ENCODE results near the gene CPLX4. TPM values are rescaled to one million over a fixed set of nuclear protein-coding genes. Genes with fewer than 3 reads are reported as not detected.

The CPLX4 gene
- total RNA-seq, 2 donors from 2014 or later = not detected

DNA sequence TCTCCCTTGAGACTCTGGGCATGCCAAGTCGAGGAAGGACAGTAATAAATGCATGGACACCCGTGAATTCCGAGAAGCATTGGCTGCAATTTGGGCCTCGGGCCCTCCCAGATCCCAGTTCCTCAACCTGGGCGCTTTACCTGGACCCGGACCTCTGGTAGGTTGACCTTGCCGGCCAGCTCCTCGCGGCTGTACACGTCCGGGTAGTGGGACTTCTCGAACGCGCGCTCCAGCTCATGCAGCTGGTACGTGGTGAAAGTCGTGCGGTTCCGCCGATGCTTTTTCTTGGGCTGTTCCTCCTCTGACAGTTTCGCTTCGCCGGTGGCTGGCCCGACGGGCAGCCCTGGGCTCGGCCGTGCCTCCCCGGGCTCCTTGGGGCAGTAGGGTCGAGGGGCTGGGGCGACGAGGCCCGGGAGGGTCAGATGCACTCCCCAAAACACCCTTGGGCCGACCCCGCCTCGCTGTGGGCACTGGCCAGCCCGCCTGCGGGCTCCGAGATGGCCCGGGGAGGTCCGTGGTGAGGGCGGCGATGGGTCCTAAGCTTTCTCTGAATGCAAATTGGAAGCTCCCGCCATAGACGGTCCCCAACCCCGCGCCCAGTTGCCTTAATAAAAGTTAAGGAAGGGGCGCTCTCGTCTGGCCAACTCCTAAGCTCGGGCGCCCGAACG, 46.1 kb downstream of the CPLX4 start:
- Mint-ChIP-seq H3K4me1 (ENCODE audit: low read depth in 2 of 2) (peaks cover 6 to 11% of the 10 kb centered on the region in 2 donors), H3K9me3 (no peaks in the 10 kb centered on the region), H3K27ac (no peak overlapping the region), H3K27me3 (peaks cover 63 to 75% of the 10 kb centered on the region in 2 donors), H3K36me3 (peaks cover 6% of the 10 kb centered on the region), H3K4me3 (no peak overlapping the region)
- no peak for DNase-seq (ENCODE audit: low spot score)
- no peak for ATAC-seq

DNA sequence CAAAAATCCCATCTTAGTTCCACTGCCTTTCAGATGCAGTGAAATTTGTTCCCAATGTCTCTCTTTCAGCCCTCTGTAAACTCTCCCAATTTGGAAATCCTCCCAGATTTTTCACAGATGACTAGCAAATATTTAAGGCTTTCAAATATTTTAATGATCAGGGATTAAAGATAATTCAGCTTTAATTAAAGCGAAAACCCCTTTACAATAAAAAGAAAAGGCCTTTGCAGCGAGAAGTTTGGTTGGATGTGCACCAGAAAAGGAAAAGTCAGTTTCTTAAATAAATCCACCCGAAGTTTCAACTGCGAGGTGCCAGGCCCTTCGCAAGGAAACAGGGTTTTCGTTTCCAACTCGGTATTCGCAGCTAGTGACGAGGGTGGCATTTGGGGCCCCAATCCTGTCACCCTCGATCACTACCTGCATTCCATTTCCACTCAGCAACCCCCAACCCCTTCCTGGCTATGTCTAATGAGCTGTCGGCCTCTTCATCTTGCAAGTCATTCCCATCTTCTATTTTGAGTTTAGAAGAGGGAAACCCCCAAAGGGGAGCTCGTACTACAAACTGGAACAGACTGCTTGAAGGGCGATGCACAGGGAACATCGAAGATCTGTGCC, 46.7 kb downstream of the CPLX4 start:
- peaks cover 6 to 11% of the 10 kb centered on the region in 2 donors for H3K4me1 Mint-ChIP-seq (ENCODE audit: low read depth in 2 of 2)
- H3K36me3 Mint-ChIP-seq = peaks cover 6% of the 10 kb centered on the region
- H3K27me3 Mint-ChIP-seq = peaks cover 65 to 78% of the 10 kb centered on the region in 2 donors
- no peak overlapping the region for H3K4me3 Mint-ChIP-seq
- ATAC-seq (no peak), DNase-seq (ENCODE audit: low spot score) (no peak)
- H3K27ac Mint-ChIP-seq = no peak overlapping the region
- H3K9me3 Mint-ChIP-seq = no peaks in the 10 kb centered on the region

DNA sequence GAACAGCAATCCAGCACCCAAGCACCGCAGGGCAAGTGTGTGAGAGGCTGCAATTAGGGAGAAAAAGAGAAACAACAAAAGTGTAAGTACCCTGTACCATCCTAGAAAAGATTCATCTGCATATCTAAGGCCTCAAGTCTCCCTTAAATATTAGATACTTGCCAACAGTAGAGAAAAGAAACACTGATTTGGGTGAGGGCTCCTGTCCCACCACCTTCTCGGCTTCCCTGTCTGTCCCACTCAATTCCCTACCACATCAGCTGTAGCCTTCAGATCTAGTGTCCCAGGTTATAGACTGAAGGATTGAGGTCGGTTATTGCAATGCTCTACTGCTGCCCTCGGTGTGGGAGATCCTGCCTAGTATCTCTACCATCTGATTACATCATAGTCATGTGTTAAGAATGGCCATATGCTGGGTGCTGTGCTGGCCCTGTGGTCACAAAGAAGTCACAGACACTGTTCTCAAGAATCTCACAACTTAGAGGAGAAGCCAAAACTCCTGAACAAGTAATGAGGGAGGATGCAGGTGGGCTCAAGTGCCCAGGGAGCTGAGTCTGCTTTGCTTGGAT, 47.7 kb downstream of the CPLX4 start:
- Mint-ChIP-seq H3K27me3 (peaks cover 67 to 78% of the 10 kb centered on the region in 2 donors), H3K27ac (no peak overlapping the region), H3K9me3 (no peaks in the 10 kb centered on the region), H3K36me3 (peaks cover 6% of the 10 kb centered on the region), H3K4me1 (ENCODE audit: low read depth in 2 of 2) (peaks cover 6 to 11% of the 10 kb centered on the region in 2 donors), H3K4me3 (no peak overlapping the region)
- ATAC-seq (no peak), DNase-seq (ENCODE audit: low spot score) (no peak)

DNA sequence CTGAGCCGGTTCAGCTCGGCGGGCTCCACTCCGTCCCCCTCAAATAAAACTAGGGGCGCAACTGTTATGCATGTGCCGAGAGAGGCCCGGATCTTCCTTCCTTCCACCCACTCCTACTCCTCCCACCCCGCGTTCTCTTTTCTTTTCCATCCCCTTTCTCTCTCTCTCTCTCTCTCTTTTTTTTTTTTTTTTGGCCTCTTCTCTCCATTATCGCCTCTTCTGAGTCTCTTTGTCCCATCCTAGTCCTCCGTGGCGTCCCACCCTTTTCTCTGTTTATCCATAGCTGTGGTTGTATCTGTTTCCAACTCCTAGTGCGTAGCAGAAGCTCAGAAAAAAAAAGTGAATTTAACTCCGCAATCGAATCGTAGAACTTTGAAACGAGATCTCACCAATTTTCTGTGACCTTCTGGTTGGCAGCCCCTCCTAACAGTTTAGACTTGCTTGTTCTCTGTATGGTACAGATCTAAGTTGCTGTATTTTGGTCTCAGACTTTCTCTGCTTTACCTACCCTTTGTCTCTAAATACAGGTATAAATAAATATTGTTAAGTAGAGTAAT, 48.8 kb downstream of the CPLX4 start:
- Mint-ChIP-seq H3K36me3 (peaks cover 6% of the 10 kb centered on the region), H3K9me3 (no peaks in the 10 kb centered on the region), H3K27ac (no peak overlapping the region), H3K4me1 (ENCODE audit: low read depth in 2 of 2) (peaks cover 6 to 10% of the 10 kb centered on the region in 2 donors), H3K27me3 (peaks cover 61 to 67% of the 10 kb centered on the region in 2 donors), H3K4me3 (peak overlapping the region; percentile 67)
- no peak for ATAC-seq
- DNase-seq (ENCODE audit: low spot score) = no peak

DNA sequence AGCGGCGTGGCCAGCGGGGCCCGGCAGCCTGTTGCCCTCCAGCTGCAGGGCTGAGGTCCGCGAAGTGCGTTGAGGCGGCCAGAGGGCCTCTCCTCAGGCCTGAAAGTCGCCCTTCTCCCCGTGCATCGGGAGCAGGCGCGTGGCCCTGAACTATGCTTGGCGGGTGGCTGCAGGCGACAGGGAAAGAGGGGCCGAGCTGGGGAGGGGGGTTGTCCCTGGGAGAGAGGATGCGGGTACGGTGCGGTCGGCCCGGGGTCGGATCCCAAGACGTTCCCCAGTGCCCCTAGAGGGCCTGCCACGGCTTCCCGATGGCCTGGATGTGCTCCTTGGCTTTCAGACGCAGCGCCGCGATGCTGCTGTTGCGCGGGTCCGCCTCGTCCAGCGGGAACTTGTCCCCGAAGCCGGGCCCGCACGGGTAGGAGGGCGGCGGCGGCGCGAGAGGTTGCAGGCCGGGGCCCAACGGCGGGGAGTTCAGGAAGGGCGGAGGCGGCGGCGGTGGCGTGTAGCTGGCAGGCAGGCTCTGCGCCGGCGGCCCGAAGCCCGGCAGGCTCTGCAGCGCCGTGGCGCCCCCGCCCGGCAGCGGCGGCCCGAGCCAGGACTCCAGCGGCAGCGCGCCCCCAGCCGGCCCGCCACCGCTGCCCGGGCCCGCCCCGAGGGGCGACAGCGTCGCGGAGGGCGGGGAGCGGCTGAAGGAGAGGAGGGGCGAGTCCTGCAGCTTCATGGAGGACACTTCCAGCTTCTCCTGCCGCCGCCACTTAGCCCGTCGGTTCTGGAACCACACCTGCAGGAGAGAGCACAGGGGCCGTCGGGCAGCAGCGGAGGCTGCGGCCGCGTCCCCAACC, 49.5 kb downstream of the CPLX4 start:
- Mint-ChIP-seq H3K9me3 (no peaks in the 10 kb centered on the region), H3K4me3 (peak overlapping the region; percentile 67), H3K27ac (no peak overlapping the region), H3K36me3 (peaks cover 6% of the 10 kb centered on the region), H3K27me3 (peaks cover 56 to 63% of the 10 kb centered on the region in 2 donors), H3K4me1 (ENCODE audit: low read depth in 2 of 2) (peaks cover 6 to 8% of the 10 kb centered on the region in 2 donors)
- no peak for DNase-seq (ENCODE audit: low spot score)
- peak; percentile 45 to 73 for ATAC-seq

DNA sequence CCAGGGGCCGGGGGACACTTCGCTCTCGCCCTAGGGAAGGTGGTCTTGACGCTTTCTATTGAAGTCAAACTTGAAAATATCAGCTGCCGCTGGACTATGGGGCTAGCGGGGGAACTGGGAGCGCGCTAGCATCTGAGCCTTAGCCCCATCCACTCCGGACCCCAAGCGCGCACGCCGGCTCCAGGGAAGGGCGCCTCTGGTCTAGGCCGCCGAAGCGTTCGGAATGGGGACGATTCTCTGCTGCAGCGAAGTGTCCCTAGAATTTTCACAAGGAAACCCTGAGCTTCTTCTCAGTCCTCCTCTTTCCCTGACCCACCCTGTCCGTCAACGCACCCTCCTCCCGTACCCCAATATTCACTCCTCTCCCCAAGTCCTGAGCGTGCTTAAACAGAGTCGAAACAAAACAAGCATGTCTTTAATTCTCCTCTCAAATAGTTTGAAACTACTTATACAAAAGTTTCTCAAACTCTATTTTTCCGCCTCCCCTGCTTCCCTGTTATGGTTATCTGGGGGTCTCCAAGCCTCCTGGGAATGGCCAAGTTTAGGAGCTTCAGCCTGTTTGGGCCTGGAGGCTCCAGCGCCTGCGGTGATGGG, 50.2 kb downstream of the CPLX4 start:
- no peak for ATAC-seq
- H3K27me3 Mint-ChIP-seq = peaks cover 58 to 65% of the 10 kb centered on the region in 2 donors
- peaks cover 6% of the 10 kb centered on the region for H3K36me3 Mint-ChIP-seq
- no peak overlapping the region for H3K4me3 Mint-ChIP-seq
- H3K27ac Mint-ChIP-seq = no peak overlapping the region
- DNase-seq (ENCODE audit: low spot score) = no peak
- H3K9me3 Mint-ChIP-seq = no peaks in the 10 kb centered on the region
- peaks cover 6 to 8% of the 10 kb centered on the region in 2 donors for H3K4me1 Mint-ChIP-seq (ENCODE audit: low read depth in 2 of 2)

DNA sequence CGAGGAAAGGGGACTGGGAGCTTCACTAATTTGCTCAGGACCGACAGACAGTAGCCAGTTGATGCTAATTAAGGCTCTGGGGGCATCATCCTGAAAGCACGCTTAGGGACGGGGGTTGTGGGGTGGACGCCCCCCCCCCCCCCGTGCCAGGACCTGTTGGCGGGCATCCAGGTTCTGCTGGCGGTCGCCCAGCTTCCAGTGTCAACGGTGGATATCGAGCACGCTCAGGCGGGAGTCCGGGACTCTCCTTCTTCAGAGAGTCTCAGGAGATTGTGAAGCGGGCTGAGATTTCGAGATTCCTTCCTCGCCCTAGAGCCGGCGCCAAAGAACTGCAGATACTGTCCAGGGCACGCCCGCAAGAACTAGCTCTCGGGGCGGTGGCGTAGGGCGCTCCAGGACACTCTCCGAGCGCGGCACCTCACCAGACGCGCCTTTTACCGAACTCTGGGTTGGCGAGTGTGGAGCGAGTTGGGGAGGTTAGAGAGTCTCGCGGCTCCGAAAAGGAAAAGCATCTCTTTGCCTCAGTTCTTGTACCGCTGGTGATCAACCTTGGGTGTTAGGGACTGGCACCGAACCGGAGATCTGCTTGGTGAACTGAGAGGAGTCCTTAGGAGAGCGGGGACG, 50.8 kb downstream of the CPLX4 start:
- Mint-ChIP-seq H3K27me3 (peaks cover 60 to 70% of the 10 kb centered on the region in 2 donors), H3K36me3 (peaks cover 6% of the 10 kb centered on the region), H3K4me1 (ENCODE audit: low read depth in 2 of 2) (peaks cover 6 to 8% of the 10 kb centered on the region in 2 donors), H3K27ac (no peak overlapping the region), H3K4me3 (no peak overlapping the region), H3K9me3 (no peaks in the 10 kb centered on the region)
- ATAC-seq (no peak), DNase-seq (ENCODE audit: low spot score) (no peak)

DNA sequence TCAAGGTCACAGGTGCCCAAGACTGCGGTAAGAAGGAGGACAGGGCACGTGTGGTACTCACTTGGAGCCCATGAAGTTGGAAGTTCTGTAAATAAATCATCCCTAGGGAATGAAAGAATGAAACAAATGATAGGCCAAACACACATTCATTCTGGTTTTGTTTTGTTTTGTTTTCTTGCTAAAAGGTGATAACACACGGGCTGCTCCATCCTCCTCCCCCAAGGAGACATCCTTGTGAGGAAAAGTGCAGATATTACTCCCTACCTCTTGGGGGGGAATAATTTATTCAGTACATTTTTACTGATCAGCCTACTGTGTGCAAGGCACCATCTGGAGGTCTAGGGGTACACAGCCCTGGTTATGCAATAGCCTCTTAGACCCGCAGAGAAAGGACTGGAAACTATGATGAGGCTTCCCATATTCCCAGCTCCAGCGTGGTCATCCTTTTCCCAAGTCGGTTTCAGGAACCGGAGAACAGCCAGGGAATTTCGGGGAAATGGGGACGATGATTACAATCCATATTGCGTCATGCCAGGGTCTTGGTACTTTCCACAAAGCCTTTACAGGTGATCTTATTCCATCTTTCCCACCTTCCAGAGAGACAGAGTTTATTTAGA, 51.5 kb downstream of the CPLX4 start:
- Mint-ChIP-seq H3K4me1 (ENCODE audit: low read depth in 2 of 2) (peaks cover 6 to 8% of the 10 kb centered on the region in 2 donors), H3K4me3 (no peak overlapping the region), H3K9me3 (no peaks in the 10 kb centered on the region), H3K36me3 (peaks cover 6% of the 10 kb centered on the region), H3K27ac (no peak overlapping the region), H3K27me3 (peaks cover 59 to 69% of the 10 kb centered on the region in 2 donors)
- DNase-seq (ENCODE audit: low spot score) (no peak), ATAC-seq (no peak)

DNA sequence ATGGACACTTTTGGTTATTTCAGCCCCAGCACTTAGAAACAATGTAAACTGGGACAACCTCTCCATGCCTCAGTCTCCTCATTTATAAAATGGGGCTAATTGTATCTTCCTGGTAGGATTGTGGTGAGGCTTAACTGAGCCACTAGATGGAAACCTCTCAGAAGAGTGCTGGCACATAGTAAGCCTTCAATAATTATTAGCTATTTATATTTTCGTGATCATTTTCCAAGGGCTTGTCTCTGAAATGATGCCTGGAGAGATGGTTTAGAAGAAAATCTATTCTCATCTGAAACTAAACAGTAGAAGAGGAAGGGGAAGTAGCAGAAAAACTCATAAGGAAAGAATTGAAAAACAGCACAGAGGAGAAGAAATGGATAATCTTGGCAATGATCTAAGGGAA, 52.0 kb downstream of the CPLX4 start:
- ATAC-seq (no peak), DNase-seq (ENCODE audit: low spot score) (no peak)
- Mint-ChIP-seq H3K9me3 (no peaks in the 10 kb centered on the region), H3K4me3 (peak overlapping the region; percentile 2), H3K27ac (no peak overlapping the region), H3K4me1 (ENCODE audit: low read depth in 2 of 2) (peaks cover 6 to 8% of the 10 kb centered on the region in 2 donors), H3K27me3 (peaks cover 54 to 65% of the 10 kb centered on the region in 2 donors), H3K36me3 (peaks cover 6% of the 10 kb centered on the region)

DNA sequence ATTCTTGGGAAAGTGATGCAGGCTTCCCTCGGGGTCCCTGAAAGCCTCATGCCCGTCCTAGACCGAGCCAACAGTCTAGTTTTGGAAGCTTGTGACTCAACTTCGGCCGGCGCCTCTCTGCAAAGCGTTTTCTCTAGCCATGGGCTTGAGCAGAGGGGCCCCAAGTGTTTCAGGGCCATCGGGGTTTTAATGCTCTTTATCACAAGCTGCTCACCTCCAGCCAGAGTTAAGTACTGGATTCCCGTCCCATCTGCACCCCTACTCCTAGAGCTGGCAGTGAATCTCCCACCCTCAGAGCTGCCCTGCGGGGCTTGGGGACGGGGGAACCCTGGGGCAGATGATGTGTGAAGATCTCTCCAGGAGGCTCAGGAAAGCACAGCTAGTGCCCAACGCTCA, 52.5 kb downstream of the CPLX4 start:
- Mint-ChIP-seq H3K4me1 (ENCODE audit: low read depth in 2 of 2) (peaks cover 6 to 8% of the 10 kb centered on the region in 2 donors), H3K27me3 (peaks cover 49 to 65% of the 10 kb centered on the region in 2 donors), H3K9me3 (no peaks in the 10 kb centered on the region), H3K36me3 (peaks cover 6% of the 10 kb centered on the region), H3K27ac (no peak overlapping the region), H3K4me3 (peak overlapping the region; percentile 2)
- DNase-seq (ENCODE audit: low spot score) (no peak), ATAC-seq (no peak)

DNA sequence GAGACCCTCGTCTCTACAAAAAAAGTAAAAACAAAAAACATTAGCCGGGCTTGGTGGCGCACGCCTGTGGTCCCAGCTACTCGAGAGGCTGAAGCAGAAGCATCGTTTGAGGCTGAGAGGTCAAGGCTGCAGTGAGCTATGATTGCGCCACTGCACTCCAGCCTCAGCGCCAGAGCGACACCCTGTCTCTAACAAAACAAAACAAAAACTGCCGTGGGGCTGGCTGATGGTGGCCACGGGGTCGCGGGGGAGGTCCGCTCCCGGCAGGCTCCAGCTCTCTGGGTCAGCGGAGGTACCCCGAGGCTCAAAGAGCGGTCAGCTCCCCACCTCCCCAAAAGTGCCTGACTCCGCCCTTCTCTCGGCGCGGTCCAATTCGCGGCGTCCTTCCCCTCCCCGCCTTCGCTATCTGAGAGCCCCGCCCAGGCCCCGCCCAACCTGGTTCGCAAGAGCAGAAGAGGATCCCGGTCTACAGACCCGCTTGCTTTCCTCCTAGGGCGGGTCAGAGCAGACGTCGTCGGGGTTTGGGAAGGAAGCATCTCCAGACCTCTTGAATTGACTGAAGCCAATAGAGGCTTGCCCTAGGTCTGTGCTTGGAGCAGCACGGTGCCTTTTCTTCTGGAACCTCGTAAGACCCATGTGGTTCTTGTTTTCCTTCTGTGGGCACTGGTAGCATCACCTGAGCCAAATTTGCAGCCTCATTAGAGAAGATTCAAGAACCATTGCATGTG, 53.0 kb downstream of the CPLX4 start:
- Mint-ChIP-seq H3K27me3 (peaks cover 48 to 65% of the 10 kb centered on the region in 2 donors), H3K27ac (no peak overlapping the region), H3K36me3 (peaks cover 6% of the 10 kb centered on the region), H3K4me1 (ENCODE audit: low read depth in 2 of 2) (peaks cover 6 to 8% of the 10 kb centered on the region in 2 donors), H3K4me3 (peak overlapping the region; percentile 15), H3K9me3 (no peaks in the 10 kb centered on the region)
- DNase-seq (ENCODE audit: low spot score) (no peak), ATAC-seq (peak; percentile 43 to 56)

DNA sequence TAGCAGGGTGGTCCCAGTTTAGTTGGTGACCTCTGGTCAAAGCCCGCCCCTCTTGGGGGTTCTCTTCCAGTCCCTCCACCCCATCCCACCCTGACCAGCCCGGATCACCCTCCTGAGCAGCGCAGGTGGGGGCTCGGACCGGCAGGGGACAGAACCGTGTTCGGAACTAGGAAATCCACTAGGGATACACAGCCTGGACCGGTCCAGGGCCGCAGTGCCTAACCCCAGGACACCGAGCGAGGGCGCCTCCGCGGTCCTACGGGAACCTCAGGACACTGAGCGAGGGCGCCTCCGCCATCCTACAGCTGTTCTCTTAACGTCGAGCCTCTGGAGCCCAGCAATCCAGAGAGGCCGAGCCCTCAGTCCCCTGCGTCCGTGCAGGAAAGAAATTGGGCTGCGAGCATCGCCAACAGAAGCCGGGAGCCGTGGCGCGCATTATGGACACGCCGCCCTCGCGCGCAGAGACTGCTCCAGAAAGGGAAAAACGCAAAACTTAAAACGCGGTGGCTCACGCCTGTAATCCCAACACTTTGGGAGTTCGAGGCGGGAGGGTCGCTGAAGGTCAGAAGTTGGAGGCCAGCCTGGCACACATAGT, 53.7 kb downstream of the CPLX4 start:
- peaks cover 45 to 62% of the 10 kb centered on the region in 2 donors for H3K27me3 Mint-ChIP-seq
- H3K4me1 Mint-ChIP-seq (ENCODE audit: low read depth in 2 of 2) = peaks cover 4 to 7% of the 10 kb centered on the region in 2 donors
- ATAC-seq (peak in 1 of 2 donors; percentile 55), DNase-seq (ENCODE audit: low spot score) (no peak)
- H3K9me3 Mint-ChIP-seq = no peaks in the 10 kb centered on the region
- no peak overlapping the region for H3K27ac Mint-ChIP-seq
- peak overlapping the region; percentile 15 for H3K4me3 Mint-ChIP-seq
- peaks cover 4% of the 10 kb centered on the region for H3K36me3 Mint-ChIP-seq
